GM23338 (cell line): ENCODE measurements around the gene DGKD. TPM values are rescaled to one million over a fixed set of nuclear protein-coding genes. Genes with fewer than 3 reads are reported as not detected.

Source experiments
- ATAC-seq: fragments of 200-7000 bp; cut with Tn5 transposase; 3 replicates; pipeline ENCODE4 v1.9.1; 2020
- DNase-seq: peaks from one replicate; pipeline ENCODE4 v3.0.0-alpha.2; 2015; ENCODE audit warnings: low spot score
- H2AFZ ChIP-seq: fragments of 200-600 bp; sonication (generic); 2 replicates; pipeline ENCODE4 v1.8.0; 2016; ENCODE audit warnings: antibody characterized with exemption, mild to moderate bottlenecking, moderate library complexity
- H3F3A ChIP-seq: fragments of 200-600 bp; sonication (generic); replicated peaks from 2 replicates; pipeline ENCODE4 v1.8.0; 2017; ENCODE audit warnings: antibody characterized with exemption, mixed run types, low read depth
- H3K27ac ChIP-seq: fragments of 200-600 bp; sonication (generic); 2 replicates; pipeline ENCODE4 v1.6.1; 2016; ENCODE audit warnings: low read depth
- H3K27me3 ChIP-seq: fragments of 200-600 bp; sonication (generic); 2 replicates; pipeline ENCODE4 v1.8.0; 2016; ENCODE audit warnings: mild to moderate bottlenecking, mixed run types, moderate library complexity; ENCODE audit not compliant: insufficient read depth
- H3K36me3 ChIP-seq: fragments of 200-600 bp; sonication (generic); 2 replicates; pipeline ENCODE4 v1.8.0; 2016; ENCODE audit warnings: mild to moderate bottlenecking; ENCODE audit not compliant: insufficient read depth
- H3K4me1 ChIP-seq: fragments of 200-600 bp; sonication (generic); 2 replicates; pipeline ENCODE4 v1.8.0; 2016; ENCODE audit warnings: mild to moderate bottlenecking, moderate library complexity; ENCODE audit not compliant: insufficient read depth
- H3K4me2 ChIP-seq: fragments of 200-600 bp; sonication (generic); 2 replicates; pipeline ENCODE4 v1.7.1; 2017; ENCODE audit warnings: mixed run types
- H3K4me3 ChIP-seq: fragments of 200-600 bp; sonication (generic); 2 replicates; pipeline ENCODE4 v1.6.1; 2016; ENCODE audit warnings: mixed run types
- H3K79me2 ChIP-seq: fragments of 200-600 bp; sonication (generic); replicated peaks from 2 replicates; pipeline ENCODE4 v1.8.0; 2017; ENCODE audit warnings: mild to moderate bottlenecking; ENCODE audit not compliant: insufficient read depth
- H3K9me2 ChIP-seq: fragments of 200-600 bp; sonication (generic); 2 replicates; pipeline ENCODE4 v1.8.0; 2017; ENCODE audit not compliant: insufficient read depth
- H4K20me1 ChIP-seq: fragments of 200-600 bp; sonication (generic); replicated peaks from 2 replicates; pipeline ENCODE4 v1.8.0; 2017; ENCODE audit warnings: mild to moderate bottlenecking; ENCODE audit not compliant: insufficient read depth
- H3K27ac Mint-ChIP-seq: 2 replicates; pipeline ENCODE4 v1.8.0; 2020; ENCODE audit warnings: inconsistent platforms, mild to moderate bottlenecking, moderate library complexity, mixed read lengths
- H3K27me3 Mint-ChIP-seq: 3 replicates; pipeline ENCODE4 v1.8.0; 2022; ENCODE audit warnings: low read depth, mild to moderate bottlenecking, moderate library complexity, mixed read lengths, inconsistent platforms; ENCODE audit not compliant: insufficient read depth, poor library complexity
- H3K36me3 Mint-ChIP-seq: 3 replicates; pipeline ENCODE4 v1.8.0; 2021; ENCODE audit warnings: low read depth, mild to moderate bottlenecking, inconsistent platforms, moderate library complexity, mixed read lengths
- H3K4me1 Mint-ChIP-seq: 3 replicates; pipeline ENCODE4 v1.8.0; 2020; ENCODE audit warnings: mild to moderate bottlenecking, inconsistent platforms, mixed read lengths
- H3K4me3 Mint-ChIP-seq: 3 replicates; pipeline ENCODE4 v1.8.0; 2021; ENCODE audit warnings: moderate library complexity, mild to moderate bottlenecking, inconsistent platforms, mixed read lengths
- H3K9me3 Mint-ChIP-seq: 3 replicates; pipeline ENCODE4 v1.8.0; 2020; ENCODE audit warnings: moderate library complexity, mild to moderate bottlenecking, inconsistent platforms, mixed read lengths
- EZH2 ChIP-seq: fragments of 200-600 bp; sonication (generic); IDR thresholded peaks from one replicate; pipeline ENCODE4 v1.8.0; 2017; ENCODE audit warnings: antibody characterized with exemption, mild to moderate bottlenecking, low read depth; ENCODE audit not compliant: unreplicated experiment
- EZH2phosphoT487 ChIP-seq: fragments of 200-600 bp; sonication (generic); IDR thresholded peaks from one replicate; pipeline ENCODE4 v1.8.1; 2018; ENCODE audit warnings: antibody characterized with exemption; ENCODE audit not compliant: unreplicated experiment
- JUNB ChIP-seq: IDR thresholded peaks from one replicate; pipeline ENCODE4 v1.6.1; 2016; ENCODE audit warnings: antibody characterized with exemption; ENCODE audit not compliant: unreplicated experiment
- POLR2AphosphoS5 ChIP-seq: IDR thresholded peaks from 2 replicates; pipeline ENCODE4 v1.6.1; 2016; ENCODE audit warnings: antibody characterized with exemption, low read depth
- STAT1 ChIP-seq: IDR thresholded peaks from one replicate; pipeline ENCODE4 v1.6.1; 2016; ENCODE audit warnings: antibody characterized with exemption; ENCODE audit not compliant: unreplicated experiment
- ZNF114 ChIP-seq: fragments of 250-450 bp; sonication (Bioruptor Pico); IDR thresholded peaks from 2 replicates; pipeline ENCODE4 v1.5.0; 2020; ENCODE audit warnings: mild to moderate bottlenecking, moderate library complexity
- ZNF331 ChIP-seq: fragments of 250-450 bp; sonication (Bioruptor Pico); IDR thresholded peaks from 2 replicates; pipeline ENCODE4 v1.5.0; 2020; ENCODE audit warnings: low read depth, mild to moderate bottlenecking, moderate library complexity
- polyA plus RNA-seq: library from polyadenylated mRNA; unstranded; fragments of >200 nt; fragmentation: Nextera tagmentation; extraction: Ambion mirVana; gene quantifications from 2 replicates; pipeline ENCODE4 v1.2.1, GENCODE V29; 2016
- total RNA-seq: library from RNA; depleted of rRNA; stranded (reverse); fragments of >200 nt; shearing (Covaris generic); gene quantifications from 2 replicates; pipeline ENCODE4 v1.2.3, GENCODE V29; 2014
- TF ChIP-seq, protein P1 (sequence below): IDR thresholded peaks from one replicate; pipeline ENCODE4 v1.6.1; 2018; ENCODE audit warnings: antibody characterized with exemption; ENCODE audit not compliant: unreplicated experiment
- TF ChIP-seq, protein P2 (sequence below): fragments of 250-450 bp; sonication (Bioruptor Pico); IDR thresholded peaks from 2 replicates; pipeline ENCODE4 v1.5.0; 2020; ENCODE audit warnings: mild to moderate bottlenecking, moderate library complexity

DGKD gene
- total and polyA plus RNA-seq, 2 experiments from 2014 or later = 11.1 to 23.4 TPM

DNA sequence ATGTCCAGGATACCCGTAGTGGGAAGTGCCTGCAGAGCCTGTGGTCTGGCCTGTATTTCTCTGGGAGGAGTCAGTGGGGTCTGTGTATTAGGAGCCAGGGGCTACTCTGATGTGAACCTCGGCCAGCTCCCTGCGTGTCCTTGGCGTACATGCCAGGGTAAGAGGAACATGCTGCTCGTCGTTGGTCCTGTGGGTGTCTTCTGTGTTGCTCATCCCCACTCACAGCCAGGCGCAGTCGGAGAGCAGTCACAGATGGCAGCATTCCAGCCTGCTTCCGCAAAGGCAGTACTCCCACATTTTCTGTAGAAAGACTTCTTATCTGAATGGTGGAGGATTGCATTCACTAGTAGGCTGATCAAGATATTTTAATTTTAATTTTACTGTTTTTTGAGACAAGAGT lies 84.9 kb downstream of the DGKD start:
- peaks cover 7% of the 10 kb centered on the region for H3K27me3 Mint-ChIP-seq
- no peaks in the 10 kb centered on the region; the same call in 2 of the 3 replicates for H3K4me1 Mint-ChIP-seq
- no peaks in the 10 kb centered on the region for H3K79me2 ChIP-seq
- no peaks in the 10 kb centered on the region for H3K27me3 ChIP-seq
- no peak overlapping the region for H3K4me3 Mint-ChIP-seq
- 0 out of 2 replicates have a peak overlapping the region, but pooled peaks have one; percentile 18 for H3K27ac Mint-ChIP-seq
- no peak for ATAC-seq
- H3K4me2 ChIP-seq = no peak overlapping the region
- DNase-seq = no peak
- no peaks in the 10 kb centered on the region for H3K9me3 Mint-ChIP-seq
- H3F3A ChIP-seq = no peaks in the 10 kb centered on the region
- H4K20me1 ChIP-seq = no peaks in the 10 kb centered on the region
- no peaks in the 10 kb centered on the region for H3K4me1 ChIP-seq
- H3K4me3 ChIP-seq = no peak overlapping the region
- TF ChIP-seq JUNB (no peak), ZNF331 (CRISPR knock-in tag) (no peak), EZH2 (no peak), POLR2AphosphoS5 (no peak), ZNF114 (no peak), EZH2phosphoT487 (no peak)
- TF ChIP-seq, protein P1, sequence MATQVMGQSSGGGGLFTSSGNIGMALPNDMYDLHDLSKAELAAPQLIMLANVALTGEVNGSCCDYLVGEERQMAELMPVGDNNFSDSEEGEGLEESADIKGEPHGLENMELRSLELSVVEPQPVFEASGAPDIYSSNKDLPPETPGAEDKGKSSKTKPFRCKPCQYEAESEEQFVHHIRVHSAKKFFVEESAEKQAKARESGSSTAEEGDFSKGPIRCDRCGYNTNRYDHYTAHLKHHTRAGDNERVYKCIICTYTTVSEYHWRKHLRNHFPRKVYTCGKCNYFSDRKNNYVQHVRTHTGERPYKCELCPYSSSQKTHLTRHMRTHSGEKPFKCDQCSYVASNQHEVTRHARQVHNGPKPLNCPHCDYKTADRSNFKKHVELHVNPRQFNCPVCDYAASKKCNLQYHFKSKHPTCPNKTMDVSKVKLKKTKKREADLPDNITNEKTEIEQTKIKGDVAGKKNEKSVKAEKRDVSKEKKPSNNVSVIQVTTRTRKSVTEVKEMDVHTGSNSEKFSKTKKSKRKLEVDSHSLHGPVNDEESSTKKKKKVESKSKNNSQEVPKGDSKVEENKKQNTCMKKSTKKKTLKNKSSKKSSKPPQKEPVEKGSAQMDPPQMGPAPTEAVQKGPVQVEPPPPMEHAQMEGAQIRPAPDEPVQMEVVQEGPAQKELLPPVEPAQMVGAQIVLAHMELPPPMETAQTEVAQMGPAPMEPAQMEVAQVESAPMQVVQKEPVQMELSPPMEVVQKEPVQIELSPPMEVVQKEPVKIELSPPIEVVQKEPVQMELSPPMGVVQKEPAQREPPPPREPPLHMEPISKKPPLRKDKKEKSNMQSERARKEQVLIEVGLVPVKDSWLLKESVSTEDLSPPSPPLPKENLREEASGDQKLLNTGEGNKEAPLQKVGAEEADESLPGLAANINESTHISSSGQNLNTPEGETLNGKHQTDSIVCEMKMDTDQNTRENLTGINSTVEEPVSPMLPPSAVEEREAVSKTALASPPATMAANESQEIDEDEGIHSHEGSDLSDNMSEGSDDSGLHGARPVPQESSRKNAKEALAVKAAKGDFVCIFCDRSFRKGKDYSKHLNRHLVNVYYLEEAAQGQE = no peak
- no peaks in the 10 kb centered on the region for H3K36me3 ChIP-seq
- H3K9me2 ChIP-seq = no peaks in the 10 kb centered on the region
- H3K27ac ChIP-seq = no peak overlapping the region
- H3K36me3 Mint-ChIP-seq = peaks cover 6% of the 10 kb centered on the region; the same call in 2 of the 3 replicates
- no peak overlapping the region for H2AFZ ChIP-seq

DNA sequence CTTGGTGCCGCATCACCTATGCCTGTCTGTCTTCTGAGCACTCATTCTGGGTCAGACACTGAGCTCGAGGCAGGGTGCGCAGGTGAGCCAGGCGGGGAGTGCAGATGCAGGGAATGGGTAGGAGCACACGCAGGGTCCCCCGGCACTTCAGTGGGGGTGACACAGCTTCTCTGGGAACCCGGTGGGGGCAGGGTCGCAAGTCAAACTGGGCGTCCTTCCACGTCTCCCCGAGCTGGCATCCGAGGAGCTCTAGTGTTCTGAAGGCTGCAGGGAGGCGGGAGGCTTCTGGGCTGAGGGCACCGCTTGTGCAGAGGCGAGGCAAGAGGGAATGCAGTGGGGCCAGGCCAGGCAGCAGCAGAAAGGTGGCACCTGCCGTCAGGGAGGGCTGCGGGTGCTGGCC lies 86.0 kb downstream of the DGKD start:
- Histone ChIP-seq H3K4me1 (no peaks in the 10 kb centered on the region), H3K36me3 (no peaks in the 10 kb centered on the region), H3K27me3 (no peaks in the 10 kb centered on the region), H3K4me2 (no peak overlapping the region), H3F3A (no peaks in the 10 kb centered on the region), H3K27ac (no peak overlapping the region), H2AFZ (no peak overlapping the region), H3K79me2 (no peaks in the 10 kb centered on the region), H3K9me2 (no peaks in the 10 kb centered on the region), H4K20me1 (no peaks in the 10 kb centered on the region), H3K4me3 (no peak overlapping the region)
- DNase-seq (no peak), ATAC-seq (no peak)
- H3K27me3 Mint-ChIP-seq = peaks cover 7% of the 10 kb centered on the region
- peaks cover 6% of the 10 kb centered on the region; the same call in 2 of the 3 replicates for H3K36me3 Mint-ChIP-seq
- no peaks in the 10 kb centered on the region for H3K9me3 Mint-ChIP-seq
- no peak overlapping the region for H3K4me3 Mint-ChIP-seq
- H3K27ac Mint-ChIP-seq = 0 out of 2 replicates have a peak overlapping the region, but pooled peaks have one; percentile 36
- H3K4me1 Mint-ChIP-seq = no peaks in the 10 kb centered on the region; the same call in 2 of the 3 replicates
- TF ChIP-seq, protein P1 = no peak
- no peak for TF ChIP-seq EZH2phosphoT487
- TF ChIP-seq, protein P2, sequence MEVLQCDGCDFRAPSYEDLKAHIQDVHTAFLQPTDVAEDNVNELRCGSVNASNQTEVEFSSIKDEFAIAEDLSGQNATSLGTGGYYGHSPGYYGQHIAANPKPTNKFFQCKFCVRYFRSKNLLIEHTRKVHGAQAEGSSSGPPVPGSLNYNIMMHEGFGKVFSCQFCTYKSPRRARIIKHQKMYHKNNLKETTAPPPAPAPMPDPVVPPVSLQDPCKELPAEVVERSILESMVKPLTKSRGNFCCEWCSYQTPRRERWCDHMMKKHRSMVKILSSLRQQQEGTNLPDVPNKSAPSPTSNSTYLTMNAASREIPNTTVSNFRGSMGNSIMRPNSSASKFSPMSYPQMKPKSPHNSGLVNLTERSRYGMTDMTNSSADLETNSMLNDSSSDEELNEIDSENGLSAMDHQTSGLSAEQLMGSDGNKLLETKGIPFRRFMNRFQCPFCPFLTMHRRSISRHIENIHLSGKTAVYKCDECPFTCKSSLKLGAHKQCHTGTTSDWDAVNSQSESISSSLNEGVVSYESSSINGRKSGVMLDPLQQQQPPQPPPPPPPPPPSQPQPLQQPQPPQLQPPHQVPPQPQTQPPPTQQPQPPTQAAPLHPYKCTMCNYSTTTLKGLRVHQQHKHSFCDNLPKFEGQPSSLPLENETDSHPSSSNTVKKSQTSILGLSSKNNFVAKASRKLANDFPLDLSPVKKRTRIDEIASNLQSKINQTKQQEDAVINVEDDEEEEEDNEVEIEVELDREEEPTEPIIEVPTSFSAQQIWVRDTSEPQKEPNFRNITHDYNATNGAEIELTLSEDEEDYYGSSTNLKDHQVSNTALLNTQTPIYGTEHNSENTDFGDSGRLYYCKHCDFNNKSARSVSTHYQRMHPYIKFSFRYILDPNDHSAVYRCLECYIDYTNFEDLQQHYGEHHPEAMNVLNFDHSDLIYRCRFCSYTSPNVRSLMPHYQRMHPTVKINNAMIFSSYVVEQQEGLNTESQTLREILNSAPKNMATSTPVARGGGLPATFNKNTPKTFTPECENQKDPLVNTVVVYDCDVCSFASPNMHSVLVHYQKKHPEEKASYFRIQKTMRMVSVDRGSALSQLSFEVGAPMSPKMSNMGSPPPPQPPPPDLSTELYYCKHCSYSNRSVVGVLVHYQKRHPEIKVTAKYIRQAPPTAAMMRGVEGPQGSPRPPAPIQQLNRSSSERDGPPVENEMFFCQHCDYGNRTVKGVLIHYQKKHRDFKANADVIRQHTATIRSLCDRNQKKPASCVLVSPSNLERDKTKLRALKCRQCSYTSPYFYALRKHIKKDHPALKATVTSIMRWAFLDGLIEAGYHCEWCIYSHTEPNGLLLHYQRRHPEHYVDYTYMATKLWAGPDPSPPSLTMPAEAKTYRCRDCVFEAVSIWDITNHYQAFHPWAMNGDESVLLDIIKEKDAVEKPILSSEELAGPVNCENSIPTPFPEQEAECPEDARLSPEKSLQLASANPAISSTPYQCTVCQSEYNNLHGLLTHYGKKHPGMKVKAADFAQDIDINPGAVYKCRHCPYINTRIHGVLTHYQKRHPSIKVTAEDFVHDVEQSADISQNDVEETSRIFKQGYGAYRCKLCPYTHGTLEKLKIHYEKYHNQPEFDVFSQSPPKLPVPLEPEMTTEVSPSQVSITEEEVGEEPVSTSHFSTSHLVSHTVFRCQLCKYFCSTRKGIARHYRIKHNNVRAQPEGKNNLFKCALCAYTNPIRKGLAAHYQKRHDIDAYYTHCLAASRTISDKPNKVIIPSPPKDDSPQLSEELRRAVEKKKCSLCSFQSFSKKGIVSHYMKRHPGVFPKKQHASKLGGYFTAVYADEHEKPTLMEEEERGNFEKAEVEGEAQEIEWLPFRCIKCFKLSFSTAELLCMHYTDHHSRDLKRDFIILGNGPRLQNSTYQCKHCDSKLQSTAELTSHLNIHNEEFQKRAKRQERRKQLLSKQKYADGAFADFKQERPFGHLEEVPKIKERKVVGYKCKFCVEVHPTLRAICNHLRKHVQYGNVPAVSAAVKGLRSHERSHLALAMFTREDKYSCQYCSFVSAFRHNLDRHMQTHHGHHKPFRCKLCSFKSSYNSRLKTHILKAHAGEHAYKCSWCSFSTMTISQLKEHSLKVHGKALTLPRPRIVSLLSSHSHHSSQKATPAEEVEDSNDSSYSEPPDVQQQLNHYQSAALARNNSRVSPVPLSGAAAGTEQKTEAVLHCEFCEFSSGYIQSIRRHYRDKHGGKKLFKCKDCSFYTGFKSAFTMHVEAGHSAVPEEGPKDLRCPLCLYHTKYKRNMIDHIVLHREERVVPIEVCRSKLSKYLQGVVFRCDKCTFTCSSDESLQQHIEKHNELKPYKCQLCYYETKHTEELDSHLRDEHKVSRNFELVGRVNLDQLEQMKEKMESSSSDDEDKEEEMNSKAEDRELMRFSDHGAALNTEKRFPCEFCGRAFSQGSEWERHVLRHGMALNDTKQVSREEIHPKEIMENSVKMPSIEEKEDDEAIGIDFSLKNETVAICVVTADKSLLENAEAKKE = no peak
- TF ChIP-seq STAT1 = no peak
